Peyer's patch (tissue), 4 donors: ENCODE measurements around the gene PHKA1.

Source experiments
- CTCF ChIP-seq, 6 experiments: fragments of 450-650 bp in 4 of 6; fragments of 200-600 bp in 2 of 6; sonication (generic) in 1 of 6; IDR thresholded peaks; one replicate each; pipeline ENCODE4 v1.5.1; 2017 to 2019; ENCODE audit warnings: antibody characterized with exemption in 6 of 6, mild to moderate bottlenecking in 3 of 6, moderate library complexity in 1 of 6
- POLR2A ChIP-seq, 2 donors: fragments of 450-650 bp; IDR thresholded peaks; one replicate each; pipeline ENCODE4 v1.5.1; 2017; ENCODE audit warnings: antibody characterized with exemption in 2 of 2, mild to moderate bottlenecking in 2 of 2, moderate library complexity in 2 of 2

GRCh38 chrX:72712094-72712755, 1.9 kb downstream of the PHKA1 start:
- TF ChIP-seq CTCF (IDR thresholded peaks at IDR 0.05) (no peak), POLR2A (IDR thresholded peaks at IDR 0.05) (no peak)
